A549 treated with dexamethasone at 1 μM for 4 hours (cell line): ENCODE data around the gene MRPS21. TPM values are rescaled to one million over a fixed set of nuclear protein-coding genes. Genes with fewer than 3 reads are reported as not detected.

ENCODE experiments used
- total RNA-seq: library from RNA; stranded (reverse); fragments of 200-300 nt; extraction: Qiagen RNA extraction; gene quantifications from 5 replicates; pipeline ENCODE4 v1.2.3, GENCODE V29; 2022

Gene MRPS21
- total RNA-seq, result 79.1 to 106 TPM (median 83.4 TPM) in 5 replicates

GRCh38 chr1:150293433-150294253, at the start of gene MRPS21:
MRPS21 (plus strand) TSS chr1:150293861; CDS start chr1:150294367, 506 bp downstream.

GRCh38 chr1:150257624-150258585, 35.8 kb upstream of the MRPS21 start, which contains the start of gene CA14:
CA14 (plus strand) TSS chr1:150257774; CDS start chr1:150258129, 355 bp downstream.

GRCh38 chr1:150268705-150269403, 24.8 kb upstream of the MRPS21 start, which contains the start of gene APH1A:
APH1A (minus strand) TSS chr1:150269016; CDS start chr1:150268810, 206 bp downstream.

GRCh38 chr1:150281758-150282557, 11.7 kb upstream of the MRPS21 start, which contains the start of gene CIART:
CIART (plus strand) TSS chr1:150282554; CDS start chr1:150283268, 714 bp downstream.

Other genes with a start within 250 kb of the MRPS21 start
- 13.9 to 18.6 TPM (median 16.3 TPM) in 5 replicates for gene VPS45, start 226.1 kb upstream of the MRPS21 start, total RNA-seq
- gene PLEKHO1, start 143.9 kb upstream of the MRPS21 start, total RNA-seq, result 4.8 to 6.8 TPM (median 6.4 TPM) in 5 replicates
- gene ANP32E, start 57.7 kb upstream of the MRPS21 start, total RNA-seq, result 34.9 to 55.1 TPM (median 45.3 TPM) in 5 replicates
- 0.10 TPM in 1 of 5 replicates, not detected in the others for gene CA14, start 36.1 kb upstream of the MRPS21 start, total RNA-seq
- gene APH1A, start 24.8 kb upstream of the MRPS21 start, total RNA-seq, result 120 to 133 TPM (median 130 TPM) in 5 replicates
- gene C1orf54, start 21.1 kb upstream of the MRPS21 start, total RNA-seq, result 0.22 to 0.63 TPM (median 0.27 TPM) in 4 of 5 replicates, not detected in the other
- 1.9 to 3.3 TPM (median 2.5 TPM) in 5 replicates for gene CIART, start 11.3 kb upstream of the MRPS21 start, total RNA-seq
- gene PRPF3, start 27.7 kb downstream of the MRPS21 start, total RNA-seq, result 49.7 to 59.9 TPM (median 55.0 TPM) in 5 replicates
- 11.3 to 18.1 TPM (median 16.4 TPM) in 5 replicates for gene RPRD2, start 70.3 kb downstream of the MRPS21 start, total RNA-seq
- gene TARS2, start 193.6 kb downstream of the MRPS21 start, total RNA-seq, result 21.5 to 25.3 TPM (median 24.1 TPM) in 5 replicates
- gene ECM1, start 214.2 kb downstream of the MRPS21 start, total RNA-seq, result 1.1 to 2.4 TPM (median 1.5 TPM) in 5 replicates
- 0.19 to 0.24 TPM in 2 of 5 replicates, not detected in the others for gene FALEC, start 221.9 kb downstream of the MRPS21 start, total RNA-seq